Suprapubic skin (tissue), 4 donors: ENCODE results near the gene DPP10. TPM values are rescaled to one million over a fixed set of nuclear protein-coding genes. Genes with fewer than 3 reads are reported as not detected.

ENCODE experiments used
- DNase-seq, 2 donors: peaks; one replicate each; pipeline ENCODE4 v3.0.0-alpha.2; 2019; ENCODE audit warnings: low spot score in 2 of 2
- H3K27ac ChIP-seq: fragments of 200-600 bp; sonication (generic); one replicate; pipeline ENCODE4 v1.5.1; 2019
- H3K27me3 ChIP-seq: fragments of 200-600 bp; sonication (generic); one replicate; pipeline ENCODE4 v1.5.1; 2019
- H3K36me3 ChIP-seq: fragments of 200-600 bp; sonication (generic); one replicate; pipeline ENCODE4 v1.5.1; 2019
- H3K4me1 ChIP-seq: fragments of 200-600 bp; sonication (generic); one replicate; pipeline ENCODE4 v1.5.1; 2019
- H3K4me3 ChIP-seq: fragments of 200-600 bp; sonication (generic); one replicate; pipeline ENCODE4 v1.5.1; 2019; ENCODE audit warnings: mild to moderate bottlenecking
- H3K9me3 ChIP-seq: fragments of 200-600 bp; sonication (generic); one replicate; pipeline ENCODE4 v1.5.1; 2019
- CTCF ChIP-seq, 2 donors: fragments of 200-600 bp in 1 of 2; fragments of 450-650 bp in 1 of 2; sonication (generic) in 1 of 2; IDR thresholded peaks; one replicate each; pipeline ENCODE4 v1.5.1; 2016 to 2019; ENCODE audit warnings: antibody characterized with exemption in 2 of 2, mild to moderate bottlenecking in 1 of 2, moderate library complexity in 1 of 2
- EP300 ChIP-seq: sonication (generic); formaldehyde crosslinking; IDR thresholded peaks from one replicate; pipeline ENCODE4 v1.6.1; 2017; ENCODE audit warnings: antibody characterized with exemption
- POLR2A ChIP-seq, 2 donors: fragments of 450-650 bp; IDR thresholded peaks; one replicate each; pipeline ENCODE4 v1.6.1; 2017; ENCODE audit warnings: antibody characterized with exemption in 2 of 2, mild to moderate bottlenecking in 2 of 2, moderate library complexity in 2 of 2
- POLR2AphosphoS5 ChIP-seq, 3 donors: sonication (generic); formaldehyde crosslinking; IDR thresholded peaks; one replicate each; pipeline ENCODE4 v1.6.1; 2017; ENCODE audit warnings: antibody characterized with exemption in 3 of 3
- WGBS: methylation state at CpG from one replicate; pipeline ENCODE4 v1.1.5; 2018; 5-methylcytosine and 5-hydroxymethylcytosine counted together
- total RNA-seq, 4 donors: library from RNA; depleted of rRNA; stranded (reverse); fragments of >200 nt; gene quantifications; one replicate each; pipeline ENCODE4 v1.1.0, GENCODE V29; 2016

DPP10 gene
- total RNA-seq, 4 donors from 2014 or later: 0.68 to 1.4 TPM; not detected in 2

- H3K4me1 ChIP-seq: no peaks in the 10 kb centered on the region
- no peak overlapping the region for H3K27ac ChIP-seq
- WGBS: 51% methylated on average over 5 of the region's 5 CpGs
- TF ChIP-seq POLR2AphosphoS5 (IDR thresholded peaks at IDR 0.05) (no peak), CTCF (IDR thresholded peaks at IDR 0.05) (no peak), EP300 (no peak), POLR2A (IDR thresholded peaks at IDR 0.05) (no peak)
- H3K9me3 ChIP-seq: peaks cover 5% of the 10 kb centered on the region
- no peak for DNase-seq
- H3K36me3 ChIP-seq: no peaks in the 10 kb centered on the region
- H3K27me3 ChIP-seq: no peaks in the 10 kb centered on the region
- no peak overlapping the region for H3K4me3 ChIP-seq
Observed at GRCh38 chr2:115574667-115575066, 1132.2 kb downstream of the DPP10 start.

GRCh38 chr2:115580784-115581183, 1138.3 kb downstream of the DPP10 start:
- no peak for DNase-seq
- Histone ChIP-seq H3K4me3 (no peak overlapping the region), H3K4me1 (no peaks in the 10 kb centered on the region), H3K36me3 (no peaks in the 10 kb centered on the region), H3K27ac (no peak overlapping the region), H3K9me3 (peaks cover 3% of the 10 kb centered on the region), H3K27me3 (no peaks in the 10 kb centered on the region)
- TF ChIP-seq EP300 (no peak), CTCF (IDR thresholded peaks at IDR 0.05) (no peak), POLR2A (IDR thresholded peaks at IDR 0.05) (no peak), POLR2AphosphoS5 (IDR thresholded peaks at IDR 0.05) (no peak)
- 87% methylated on average over 5 of the region's 5 CpGs for WGBS

- no peak for TF ChIP-seq CTCF (IDR thresholded peaks at IDR 0.05)
- TF ChIP-seq POLR2A (IDR thresholded peaks at IDR 0.05): no peak
- Histone ChIP-seq H3K4me3 (no peak overlapping the region), H3K27ac (no peak overlapping the region), H3K9me3 (no peaks in the 10 kb centered on the region), H3K27me3 (no peaks in the 10 kb centered on the region), H3K4me1 (no peaks in the 10 kb centered on the region), H3K36me3 (no peaks in the 10 kb centered on the region)
- WGBS: 96% methylated on average over 2 of the region's 2 CpGs
- no peak for DNase-seq
Observed at GRCh38 chr2:115584507-115584906, 1142.1 kb downstream of the DPP10 start.

- H3K4me1 ChIP-seq: no peaks in the 10 kb centered on the region
- no peaks in the 10 kb centered on the region for H3K27me3 ChIP-seq
- no peak overlapping the region for H3K4me3 ChIP-seq
- no peak for TF ChIP-seq EP300
- TF ChIP-seq POLR2A (IDR thresholded peaks at IDR 0.05): no peak
- no peak for TF ChIP-seq CTCF (IDR thresholded peaks at IDR 0.05)
- TF ChIP-seq POLR2AphosphoS5 (IDR thresholded peaks at IDR 0.05): no peak
- no peak for DNase-seq
- H3K9me3 ChIP-seq: no peaks in the 10 kb centered on the region
- no peak overlapping the region for H3K27ac ChIP-seq
- 61% methylated on average over 3 of the region's 3 CpGs for WGBS
- no peaks in the 10 kb centered on the region for H3K36me3 ChIP-seq
Observed at GRCh38 chr2:115596659-115597375, 1154.4 kb downstream of the DPP10 start.

- Histone ChIP-seq H3K27me3 (no peaks in the 10 kb centered on the region), H3K9me3 (no peaks in the 10 kb centered on the region), H3K27ac (no peak overlapping the region), H3K4me3 (no peak overlapping the region), H3K36me3 (no peaks in the 10 kb centered on the region), H3K4me1 (no peaks in the 10 kb centered on the region)
- DNase-seq: no peak
- WGBS: 65% methylated on average over 7 of the region's 7 CpGs
- TF ChIP-seq EP300: no peak
- TF ChIP-seq POLR2AphosphoS5 (IDR thresholded peaks at IDR 0.05): no peak
- TF ChIP-seq POLR2A (IDR thresholded peaks at IDR 0.05): no peak
- no peak for TF ChIP-seq CTCF (IDR thresholded peaks at IDR 0.05)
Observed at GRCh38 chr2:115603285-115603684, 1160.8 kb downstream of the DPP10 start.
